ENCODE results near the gene KDM8. TPM values are rescaled to one million over a fixed set of nuclear protein-coding genes. Genes with fewer than 3 reads are reported as not detected.

KDM8 gene
- total and polyA plus RNA-seq, 12 donors, result 3.4 to 14.6 (median 8.5) TPM

DNA sequence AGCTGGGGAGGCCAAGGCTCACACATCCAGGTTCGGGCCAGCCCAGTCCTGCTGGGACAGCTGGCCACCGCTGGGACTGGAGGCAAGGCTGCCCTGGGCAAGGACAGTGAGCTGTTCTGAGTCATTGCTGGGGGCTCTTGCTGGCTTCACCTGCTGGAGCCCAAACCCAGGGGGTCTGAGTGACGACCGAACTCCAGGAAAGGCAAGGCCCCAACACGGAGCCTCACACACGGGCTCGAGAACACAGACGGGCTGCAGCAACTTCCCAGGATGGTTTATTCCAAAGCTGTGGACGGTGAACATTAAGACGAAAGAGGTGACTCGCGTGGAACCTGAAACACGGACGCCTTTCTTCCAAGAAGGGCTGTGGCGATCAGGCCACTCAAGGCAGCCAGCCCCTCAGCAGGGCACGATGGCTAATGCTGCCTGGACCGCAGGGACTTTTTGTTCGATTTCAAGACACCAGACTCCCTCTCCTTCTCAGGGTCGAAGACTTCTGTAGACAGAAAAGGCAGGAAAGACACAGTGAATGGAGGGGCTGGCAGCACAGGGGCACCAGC lies 21.5 kb downstream of the KDM8 start:
- Histone ChIP-seq H3K36me3 (replicated peaks in 1 of 2) (peaks cover 0 to 4% of the 10 kb centered on the region in 2 donors), H3K27me3 (no peaks in the 10 kb centered on the region), H3K4me3 (no peak overlapping the region), H3K27ac (peak overlapping the region in 1 of 5 donors; percentile 29), H3K4me1 (replicated peaks in 1 of 2) (no peaks in the 10 kb centered on the region), H3K9me3 (replicated peaks in 1 of 3) (no peaks in the 10 kb centered on the region)
- DNase-seq, result no peak
- no peak for TF ChIP-seq CTCF (IDR thresholded peaks at IDR 0.05)
- TF ChIP-seq POLR2A (IDR thresholded peaks at IDR 0.05), result no peak
- 69 to 88% (median 80%) methylated on average over 16 to 19 of the region's 19 CpGs for WGBS, 4 donors
- intact Hi-C loops (cut with DNase I), result loop anchor here in 1 of 2 donors (10.0 kb wide), 1 partner anchor 240 kb away; no protein-coding TSS in a partner anchor

- Histone ChIP-seq H3K4me3 (no peak overlapping the region), H3K27ac (no peak overlapping the region), H3K27me3 (no peaks in the 10 kb centered on the region), H3K9me3 (replicated peaks in 1 of 3) (no peaks in the 10 kb centered on the region), H3K4me1 (replicated peaks in 1 of 2) (no peaks in the 10 kb centered on the region), H3K36me3 (replicated peaks in 1 of 2) (peaks cover 0 to 11% of the 10 kb centered on the region in 2 donors)
- intact Hi-C loops (cut with DNase I), result loop anchor here in 1 of 2 donors (10.0 kb wide), 1 partner anchor 239 kb away; no protein-coding TSS in a partner anchor
- DNase-seq, result no peak
- no peak for TF ChIP-seq POLR2A (IDR thresholded peaks at IDR 0.05)
- TF ChIP-seq CTCF (IDR thresholded peaks at IDR 0.05), result no peak
- WGBS, 4 donors, result 78 to 85% (median 84%) methylated on average over 21 to 27 of the region's 27 CpGs
Observed at GRCh38 chr16:27225536-27226360, 22.4 kb downstream of the KDM8 start.

DNA sequence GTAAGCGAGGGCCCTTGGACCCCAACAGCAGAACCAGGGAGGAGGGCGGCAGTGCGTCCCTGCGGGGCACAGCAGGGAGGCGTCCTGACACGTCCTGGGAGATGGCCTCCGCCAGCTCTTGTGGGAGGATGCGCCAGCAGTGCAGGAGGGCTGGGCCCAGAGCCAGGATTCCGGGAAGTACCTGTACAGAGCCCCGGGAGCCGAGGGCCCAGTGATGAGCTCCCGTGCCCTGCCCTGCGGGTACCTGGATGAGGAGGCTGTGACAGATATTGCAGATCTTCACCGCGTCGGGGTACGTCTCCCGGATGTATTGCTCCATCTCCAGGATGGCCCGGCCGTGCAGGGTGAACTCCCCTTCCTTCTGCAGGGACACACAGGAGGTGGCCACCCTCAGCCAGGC lies 23.1 kb downstream of the KDM8 start:
- no peak overlapping the region for H3K27ac ChIP-seq
- H3K9me3 ChIP-seq (replicated peaks in 1 of 3), result no peaks in the 10 kb centered on the region
- H3K4me3 ChIP-seq, result no peak overlapping the region
- 89 to 92% (median 91%) methylated on average over 9 to 20 of the region's 20 CpGs for WGBS, 4 donors
- no peak for DNase-seq
- TF ChIP-seq CTCF (IDR thresholded peaks at IDR 0.05) (no peak), POLR2A (IDR thresholded peaks at IDR 0.05) (no peak)
- peaks cover 0 to 15% of the 10 kb centered on the region in 2 donors for H3K36me3 ChIP-seq (replicated peaks in 1 of 2)
- intact Hi-C loops (cut with DNase I), result loop anchor here in 1 of 2 donors (10.0 kb wide), 1 partner anchor 238 kb away; no protein-coding TSS in a partner anchor
- H3K27me3 ChIP-seq, result no peaks in the 10 kb centered on the region
- H3K4me1 ChIP-seq (replicated peaks in 1 of 2), result no peaks in the 10 kb centered on the region

GRCh38 chr16:27226976-27227705 lies 23.8 kb downstream of the KDM8 start:
- H3K27ac ChIP-seq, result no peak overlapping the region
- H3K27me3 ChIP-seq, result no peaks in the 10 kb centered on the region
- H3K4me3 ChIP-seq, result no peak overlapping the region
- intact Hi-C loops (cut with DNase I), result loop anchor here in 1 of 2 donors (10.0 kb wide), 1 partner anchor 238 kb away; no protein-coding TSS in a partner anchor
- no peaks in the 10 kb centered on the region for H3K4me1 ChIP-seq (replicated peaks in 1 of 2)
- DNase-seq, result no peak
- H3K9me3 ChIP-seq (replicated peaks in 1 of 3), result no peaks in the 10 kb centered on the region
- TF ChIP-seq CTCF (IDR thresholded peaks at IDR 0.05), result no peak
- TF ChIP-seq POLR2A (IDR thresholded peaks at IDR 0.05), result no peak
- H3K36me3 ChIP-seq (replicated peaks in 1 of 2), result peaks cover 0 to 15% of the 10 kb centered on the region in 2 donors
- 87 to 93% (median 91%) methylated on average over 10 to 16 of the region's 16 CpGs for whole genome bisulfite sequencing, 4 donors

All from adrenal gland (tissue), 12 donors.